WTC11 (cell line): Measurements from ENCODE around the gene IMP3. TPM values are rescaled to one million over a fixed set of nuclear protein-coding genes. Genes with fewer than 3 reads are reported as not detected.

ENCODE experiments used
- ATAC-seq: fragments of 200-7000 bp; cut with Tn5 transposase; 2 replicates; pipeline ENCODE4 v1.10.0; 2021; ENCODE audit warnings: mild to moderate bottlenecking, moderate library complexity
- CTCF ChIA-PET: fragments of 300-600 bp; sonication (Branson Sonifier 250); formaldehyde crosslinking; loops from one replicate; lab custom pipeline; 2021; ENCODE audit warnings: antibody characterized with exemption; lab: Charles Lee
- POLR2A ChIA-PET: fragments of 350-600 bp; sonication (Branson Sonifier 250); formaldehyde crosslinking; loops from one replicate; lab custom pipeline; 2021; ENCODE audit warnings: antibody characterized with exemption; lab: Charles Lee
- DNase-seq: peaks from one replicate; pipeline ENCODE4 v3.0.0; 2021; ENCODE audit warnings: low spot score
- H3K27ac Mint-ChIP-seq: 2 replicates; pipeline ENCODE4 v1.8.0; 2021; ENCODE audit warnings: mixed read lengths
- H3K27me3 Mint-ChIP-seq: 2 replicates; pipeline ENCODE4 v1.8.0; 2021; ENCODE audit warnings: low read depth, mild to moderate bottlenecking, moderate library complexity, mixed read lengths
- H3K36me3 Mint-ChIP-seq: 2 replicates; pipeline ENCODE4 v1.8.0; 2021; ENCODE audit warnings: mixed read lengths
- H3K4me1 Mint-ChIP-seq: 2 replicates; pipeline ENCODE4 v1.8.0; 2022; ENCODE audit warnings: mixed read lengths
- H3K4me3 Mint-ChIP-seq: 2 replicates; pipeline ENCODE4 v1.8.0; 2021; ENCODE audit warnings: mild to moderate bottlenecking, moderate library complexity, mixed read lengths
- H3K9me3 Mint-ChIP-seq: 2 replicates; pipeline ENCODE4 v1.8.0; 2021; ENCODE audit warnings: mixed read lengths
- CREM ChIP-seq: sonication (generic); formaldehyde crosslinking; IDR thresholded peaks from 2 replicates; pipeline ENCODE4 v1.8.1; 2022; ENCODE audit warnings: mild to moderate bottlenecking, missing genetic modification reagents, moderate library complexity
- FOXK1 ChIP-seq: sonication (generic); formaldehyde crosslinking; IDR thresholded peaks from 2 replicates; pipeline ENCODE4 v1.8.0; 2022; ENCODE audit warnings: mild to moderate bottlenecking, moderate library complexity, missing genetic modification reagents
- FOXP1 ChIP-seq: sonication (generic); formaldehyde crosslinking; IDR thresholded peaks from 2 replicates; pipeline ENCODE4 v1.8.0; 2022; ENCODE audit warnings: missing genetic modification reagents, mild to moderate bottlenecking, moderate library complexity, borderline replicate concordance
- PRRX2 ChIP-seq: fragments of 250-450 bp; sonication (Bioruptor Pico); IDR thresholded peaks from 2 replicates; pipeline ENCODE4 v1.8.0; 2021; ENCODE audit warnings: mild to moderate bottlenecking
- RELA ChIP-seq: sonication (generic); formaldehyde crosslinking; IDR thresholded peaks from 2 replicates; pipeline ENCODE4 v1.8.1; 2022; ENCODE audit warnings: missing genetic modification reagents, mild to moderate bottlenecking, borderline replicate concordance
- SMAD4 ChIP-seq: sonication (generic); formaldehyde crosslinking; IDR thresholded peaks from 2 replicates; pipeline ENCODE4 v1.8.0; 2022; ENCODE audit warnings: mild to moderate bottlenecking, missing genetic modification reagents
- ZNF121 ChIP-seq: sonication (generic); formaldehyde crosslinking; IDR thresholded peaks from 2 replicates; pipeline ENCODE4 v1.8.0; 2023; ENCODE audit warnings: missing genetic modification reagents
- ZNF232 ChIP-seq: sonication (generic); formaldehyde crosslinking; IDR thresholded peaks from 2 replicates; pipeline ENCODE4 v1.8.0; 2022; ENCODE audit warnings: mild to moderate bottlenecking, missing genetic modification reagents
- ZNF396 ChIP-seq: fragments of 250-450 bp; sonication (Bioruptor Pico); IDR thresholded peaks from 2 replicates; pipeline ENCODE4 v1.8.0; 2021; ENCODE audit warnings: mild to moderate bottlenecking, moderate library complexity, borderline replicate concordance
- ZNF423 ChIP-seq: fragments of 250-450 bp; sonication (Bioruptor Pico); IDR thresholded peaks from 2 replicates; pipeline ENCODE4 v2.1.2; 2022; ENCODE audit warnings: mild to moderate bottlenecking, moderate library complexity
- ZNF671 ChIP-seq: fragments of 250-450 bp; sonication (Bioruptor Pico); IDR thresholded peaks from 2 replicates; pipeline ENCODE4 v1.8.0; 2021; ENCODE audit warnings: mild to moderate bottlenecking
- total RNA-seq: library from RNA; stranded (reverse); gene quantifications from 3 replicates; pipeline ENCODE4 v1.2.3, GENCODE V29; 2021
- TF ChIP-seq, protein P1 (sequence below): sonication (generic); formaldehyde crosslinking; IDR thresholded peaks from 2 replicates; pipeline ENCODE4 v1.8.1; 2022; ENCODE audit warnings: low read depth, missing genetic modification reagents, borderline replicate concordance
- TF ChIP-seq, protein P2 (sequence below): sonication (generic); formaldehyde crosslinking; IDR thresholded peaks from 2 replicates; pipeline ENCODE4 v1.8.1; 2023; ENCODE audit warnings: mild to moderate bottlenecking, missing genetic modification reagents
- TF ChIP-seq, protein P3 (sequence below): sonication (generic); formaldehyde crosslinking; IDR thresholded peaks from 2 replicates; pipeline ENCODE4 v1.8.1; 2022; ENCODE audit warnings: mild to moderate bottlenecking, moderate library complexity, missing genetic modification reagents
- TF ChIP-seq, protein P4 (sequence below): sonication (generic); formaldehyde crosslinking; IDR thresholded peaks from 2 replicates; pipeline ENCODE4 v1.8.1; 2023; ENCODE audit warnings: mild to moderate bottlenecking, missing genetic modification reagents, moderate library complexity
- TF ChIP-seq, protein P5 (sequence below): sonication (generic); formaldehyde crosslinking; IDR thresholded peaks from 2 replicates; pipeline ENCODE4 v1.8.0; 2022; ENCODE audit warnings: mild to moderate bottlenecking, missing genetic modification reagents
- TF ChIP-seq, protein P6 (sequence below): sonication (generic); formaldehyde crosslinking; IDR thresholded peaks from 2 replicates; pipeline ENCODE4 v1.8.0; 2023; ENCODE audit warnings: missing genetic modification reagents, mild to moderate bottlenecking, borderline replicate concordance
- TF ChIP-seq, protein P7 (sequence below): fragments of 250-450 bp; sonication (Bioruptor Pico); IDR thresholded peaks from 2 replicates; pipeline ENCODE4 v1.9.0; 2021; ENCODE audit warnings: mild to moderate bottlenecking

Gene IMP3
- total RNA-seq, 1 experiment from 2014 or later = 107 TPM

DNA sequence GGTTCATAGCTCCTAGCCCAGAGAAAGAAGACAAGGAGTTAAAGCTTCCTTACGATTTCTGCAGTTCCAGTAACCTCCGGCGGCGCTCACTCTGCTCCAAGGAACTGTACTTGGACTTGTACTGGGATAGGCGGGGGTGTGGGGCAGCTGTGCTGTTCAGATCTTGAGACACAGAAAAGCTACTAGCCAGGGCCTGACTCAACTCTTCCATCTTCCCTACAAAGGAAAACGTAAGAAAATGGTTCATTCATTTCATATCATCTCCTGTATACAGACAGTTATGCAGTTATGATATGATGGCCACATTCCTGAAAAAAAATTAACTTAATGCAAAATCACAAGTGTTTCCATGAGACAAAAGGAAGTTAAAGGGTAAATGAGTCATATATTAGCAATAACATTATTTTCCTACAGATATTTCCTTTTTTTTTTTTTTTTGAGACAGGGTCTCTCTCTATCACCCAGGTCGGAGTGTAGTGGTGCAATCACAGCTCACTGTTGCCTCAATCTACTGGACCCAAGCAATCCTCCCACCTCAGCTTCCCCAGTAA is 19.1 kb downstream of the IMP3 start (continued):
- TF ChIP-seq, protein P1, sequence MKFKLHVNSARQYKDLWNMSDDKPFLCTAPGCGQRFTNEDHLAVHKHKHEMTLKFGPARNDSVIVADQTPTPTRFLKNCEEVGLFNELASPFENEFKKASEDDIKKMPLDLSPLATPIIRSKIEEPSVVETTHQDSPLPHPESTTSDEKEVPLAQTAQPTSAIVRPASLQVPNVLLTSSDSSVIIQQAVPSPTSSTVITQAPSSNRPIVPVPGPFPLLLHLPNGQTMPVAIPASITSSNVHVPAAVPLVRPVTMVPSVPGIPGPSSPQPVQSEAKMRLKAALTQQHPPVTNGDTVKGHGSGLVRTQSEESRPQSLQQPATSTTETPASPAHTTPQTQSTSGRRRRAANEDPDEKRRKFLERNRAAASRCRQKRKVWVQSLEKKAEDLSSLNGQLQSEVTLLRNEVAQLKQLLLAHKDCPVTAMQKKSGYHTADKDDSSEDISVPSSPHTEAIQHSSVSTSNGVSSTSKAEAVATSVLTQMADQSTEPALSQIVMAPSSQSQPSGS (CRISPR knock-in tag) = no peak
- TF ChIP-seq ZNF671 (CRISPR knock-in tag) (no peak), RELA (no peak), CREM (CRISPR knock-in tag) (no peak), ZNF396 (CRISPR knock-in tag) (no peak), ZNF423 (no peak), SMAD4 (CRISPR knock-in tag) (no peak), PRRX2 (no peak)
- TF ChIP-seq, protein P2, sequence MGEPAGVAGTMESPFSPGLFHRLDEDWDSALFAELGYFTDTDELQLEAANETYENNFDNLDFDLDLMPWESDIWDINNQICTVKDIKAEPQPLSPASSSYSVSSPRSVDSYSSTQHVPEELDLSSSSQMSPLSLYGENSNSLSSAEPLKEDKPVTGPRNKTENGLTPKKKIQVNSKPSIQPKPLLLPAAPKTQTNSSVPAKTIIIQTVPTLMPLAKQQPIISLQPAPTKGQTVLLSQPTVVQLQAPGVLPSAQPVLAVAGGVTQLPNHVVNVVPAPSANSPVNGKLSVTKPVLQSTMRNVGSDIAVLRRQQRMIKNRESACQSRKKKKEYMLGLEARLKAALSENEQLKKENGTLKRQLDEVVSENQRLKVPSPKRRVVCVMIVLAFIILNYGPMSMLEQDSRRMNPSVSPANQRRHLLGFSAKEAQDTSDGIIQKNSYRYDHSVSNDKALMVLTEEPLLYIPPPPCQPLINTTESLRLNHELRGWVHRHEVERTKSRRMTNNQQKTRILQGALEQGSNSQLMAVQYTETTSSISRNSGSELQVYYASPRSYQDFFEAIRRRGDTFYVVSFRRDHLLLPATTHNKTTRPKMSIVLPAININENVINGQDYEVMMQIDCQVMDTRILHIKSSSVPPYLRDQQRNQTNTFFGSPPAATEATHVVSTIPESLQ (CRISPR knock-in tag) = no peak
- TF ChIP-seq, protein P3, sequence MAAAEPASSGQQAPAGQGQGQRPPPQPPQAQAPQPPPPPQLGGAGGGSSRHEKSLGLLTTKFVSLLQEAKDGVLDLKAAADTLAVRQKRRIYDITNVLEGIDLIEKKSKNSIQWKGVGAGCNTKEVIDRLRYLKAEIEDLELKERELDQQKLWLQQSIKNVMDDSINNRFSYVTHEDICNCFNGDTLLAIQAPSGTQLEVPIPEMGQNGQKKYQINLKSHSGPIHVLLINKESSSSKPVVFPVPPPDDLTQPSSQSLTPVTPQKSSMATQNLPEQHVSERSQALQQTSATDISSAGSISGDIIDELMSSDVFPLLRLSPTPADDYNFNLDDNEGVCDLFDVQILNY (CRISPR knock-in tag) = no peak
- TF ChIP-seq, all 79 proteins: peak for 0

DNA sequence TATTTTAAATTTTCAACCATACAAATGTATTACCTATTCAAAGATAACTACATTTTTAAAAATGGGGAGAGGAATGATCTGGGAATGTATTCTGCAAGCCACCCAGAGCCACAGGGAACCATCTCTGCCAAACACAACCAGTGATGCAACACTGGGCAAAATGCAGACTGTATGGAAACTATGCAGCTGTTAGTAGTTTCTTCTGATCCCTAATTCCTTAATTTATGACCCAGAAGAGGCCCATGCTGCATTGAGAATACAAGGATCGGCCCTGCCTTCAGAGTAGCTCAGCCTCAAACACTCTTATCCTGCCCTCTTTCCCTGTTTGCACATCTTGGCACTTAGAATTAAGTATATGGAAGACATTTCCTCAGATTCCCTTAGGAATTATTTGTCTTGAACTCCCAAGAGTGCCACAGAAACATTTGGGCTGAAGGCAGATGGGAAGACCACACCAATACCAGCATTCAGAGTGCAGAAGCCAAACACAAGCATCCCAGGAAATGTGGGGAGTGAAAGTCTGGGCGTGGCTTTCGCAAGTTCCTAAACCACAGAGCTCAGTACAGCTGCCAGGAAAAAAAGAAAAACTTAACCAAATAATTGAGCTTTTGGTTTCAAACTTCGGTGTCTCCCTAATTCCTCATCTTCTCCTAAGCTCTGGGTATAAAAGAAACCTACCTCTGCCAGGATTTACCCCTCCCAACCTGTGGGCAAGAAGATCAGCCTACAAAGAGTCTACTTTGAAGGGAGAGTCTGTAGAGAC is 19.8 kb downstream of the IMP3 start:
- H3K4me3 Mint-ChIP-seq = no peak overlapping the region
- POLR2A ChIA-PET = interaction anchor here (0.6 kb wide), 1 partner anchor 39 kb away, joined by 4 read pairs; no protein-coding TSS in a partner anchor
- TF ChIP-seq, protein P2 (CRISPR knock-in tag) = no peak
- TF ChIP-seq, protein P4, sequence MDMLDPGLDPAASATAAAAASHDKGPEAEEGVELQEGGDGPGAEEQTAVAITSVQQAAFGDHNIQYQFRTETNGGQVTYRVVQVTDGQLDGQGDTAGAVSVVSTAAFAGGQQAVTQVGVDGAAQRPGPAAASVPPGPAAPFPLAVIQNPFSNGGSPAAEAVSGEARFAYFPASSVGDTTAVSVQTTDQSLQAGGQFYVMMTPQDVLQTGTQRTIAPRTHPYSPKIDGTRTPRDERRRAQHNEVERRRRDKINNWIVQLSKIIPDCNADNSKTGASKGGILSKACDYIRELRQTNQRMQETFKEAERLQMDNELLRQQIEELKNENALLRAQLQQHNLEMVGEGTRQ (CRISPR knock-in tag) = no peak
- TF ChIP-seq, protein P5, sequence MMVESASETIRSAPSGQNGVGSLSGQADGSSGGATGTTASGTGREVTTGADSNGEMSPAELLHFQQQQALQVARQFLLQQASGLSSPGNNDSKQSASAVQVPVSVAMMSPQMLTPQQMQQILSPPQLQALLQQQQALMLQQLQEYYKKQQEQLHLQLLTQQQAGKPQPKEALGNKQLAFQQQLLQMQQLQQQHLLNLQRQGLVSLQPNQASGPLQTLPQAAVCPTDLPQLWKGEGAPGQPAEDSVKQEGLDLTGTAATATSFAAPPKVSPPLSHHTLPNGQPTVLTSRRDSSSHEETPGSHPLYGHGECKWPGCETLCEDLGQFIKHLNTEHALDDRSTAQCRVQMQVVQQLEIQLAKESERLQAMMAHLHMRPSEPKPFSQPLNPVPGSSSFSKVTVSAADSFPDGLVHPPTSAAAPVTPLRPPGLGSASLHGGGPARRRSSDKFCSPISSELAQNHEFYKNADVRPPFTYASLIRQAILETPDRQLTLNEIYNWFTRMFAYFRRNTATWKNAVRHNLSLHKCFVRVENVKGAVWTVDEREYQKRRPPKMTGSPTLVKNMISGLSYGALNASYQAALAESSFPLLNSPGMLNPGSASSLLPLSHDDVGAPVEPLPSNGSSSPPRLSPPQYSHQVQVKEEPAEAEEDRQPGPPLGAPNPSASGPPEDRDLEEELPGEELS (CRISPR knock-in tag) = no peak
- TF ChIP-seq FOXP1 = no peak
- TF ChIP-seq ZNF232 (CRISPR knock-in tag) = no peak
- no peak for TF ChIP-seq ZNF121 (CRISPR knock-in tag)
- TF ChIP-seq, protein P6, sequence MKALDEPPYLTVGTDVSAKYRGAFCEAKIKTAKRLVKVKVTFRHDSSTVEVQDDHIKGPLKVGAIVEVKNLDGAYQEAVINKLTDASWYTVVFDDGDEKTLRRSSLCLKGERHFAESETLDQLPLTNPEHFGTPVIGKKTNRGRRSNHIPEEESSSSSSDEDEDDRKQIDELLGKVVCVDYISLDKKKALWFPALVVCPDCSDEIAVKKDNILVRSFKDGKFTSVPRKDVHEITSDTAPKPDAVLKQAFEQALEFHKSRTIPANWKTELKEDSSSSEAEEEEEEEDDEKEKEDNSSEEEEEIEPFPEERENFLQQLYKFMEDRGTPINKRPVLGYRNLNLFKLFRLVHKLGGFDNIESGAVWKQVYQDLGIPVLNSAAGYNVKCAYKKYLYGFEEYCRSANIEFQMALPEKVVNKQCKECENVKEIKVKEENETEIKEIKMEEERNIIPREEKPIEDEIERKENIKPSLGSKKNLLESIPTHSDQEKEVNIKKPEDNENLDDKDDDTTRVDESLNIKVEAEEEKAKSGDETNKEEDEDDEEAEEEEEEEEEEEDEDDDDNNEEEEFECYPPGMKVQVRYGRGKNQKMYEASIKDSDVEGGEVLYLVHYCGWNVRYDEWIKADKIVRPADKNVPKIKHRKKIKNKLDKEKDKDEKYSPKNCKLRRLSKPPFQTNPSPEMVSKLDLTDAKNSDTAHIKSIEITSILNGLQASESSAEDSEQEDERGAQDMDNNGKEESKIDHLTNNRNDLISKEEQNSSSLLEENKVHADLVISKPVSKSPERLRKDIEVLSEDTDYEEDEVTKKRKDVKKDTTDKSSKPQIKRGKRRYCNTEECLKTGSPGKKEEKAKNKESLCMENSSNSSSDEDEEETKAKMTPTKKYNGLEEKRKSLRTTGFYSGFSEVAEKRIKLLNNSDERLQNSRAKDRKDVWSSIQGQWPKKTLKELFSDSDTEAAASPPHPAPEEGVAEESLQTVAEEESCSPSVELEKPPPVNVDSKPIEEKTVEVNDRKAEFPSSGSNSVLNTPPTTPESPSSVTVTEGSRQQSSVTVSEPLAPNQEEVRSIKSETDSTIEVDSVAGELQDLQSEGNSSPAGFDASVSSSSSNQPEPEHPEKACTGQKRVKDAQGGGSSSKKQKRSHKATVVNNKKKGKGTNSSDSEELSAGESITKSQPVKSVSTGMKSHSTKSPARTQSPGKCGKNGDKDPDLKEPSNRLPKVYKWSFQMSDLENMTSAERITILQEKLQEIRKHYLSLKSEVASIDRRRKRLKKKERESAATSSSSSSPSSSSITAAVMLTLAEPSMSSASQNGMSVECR (CRISPR knock-in tag) = no peak
- TF ChIP-seq, protein P7, sequence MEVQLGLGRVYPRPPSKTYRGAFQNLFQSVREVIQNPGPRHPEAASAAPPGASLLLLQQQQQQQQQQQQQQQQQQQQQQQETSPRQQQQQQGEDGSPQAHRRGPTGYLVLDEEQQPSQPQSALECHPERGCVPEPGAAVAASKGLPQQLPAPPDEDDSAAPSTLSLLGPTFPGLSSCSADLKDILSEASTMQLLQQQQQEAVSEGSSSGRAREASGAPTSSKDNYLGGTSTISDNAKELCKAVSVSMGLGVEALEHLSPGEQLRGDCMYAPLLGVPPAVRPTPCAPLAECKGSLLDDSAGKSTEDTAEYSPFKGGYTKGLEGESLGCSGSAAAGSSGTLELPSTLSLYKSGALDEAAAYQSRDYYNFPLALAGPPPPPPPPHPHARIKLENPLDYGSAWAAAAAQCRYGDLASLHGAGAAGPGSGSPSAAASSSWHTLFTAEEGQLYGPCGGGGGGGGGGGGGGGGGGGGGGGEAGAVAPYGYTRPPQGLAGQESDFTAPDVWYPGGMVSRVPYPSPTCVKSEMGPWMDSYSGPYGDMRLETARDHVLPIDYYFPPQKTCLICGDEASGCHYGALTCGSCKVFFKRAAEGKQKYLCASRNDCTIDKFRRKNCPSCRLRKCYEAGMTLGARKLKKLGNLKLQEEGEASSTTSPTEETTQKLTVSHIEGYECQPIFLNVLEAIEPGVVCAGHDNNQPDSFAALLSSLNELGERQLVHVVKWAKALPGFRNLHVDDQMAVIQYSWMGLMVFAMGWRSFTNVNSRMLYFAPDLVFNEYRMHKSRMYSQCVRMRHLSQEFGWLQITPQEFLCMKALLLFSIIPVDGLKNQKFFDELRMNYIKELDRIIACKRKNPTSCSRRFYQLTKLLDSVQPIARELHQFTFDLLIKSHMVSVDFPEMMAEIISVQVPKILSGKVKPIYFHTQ = no peak
- TF ChIP-seq FOXK1 (CRISPR knock-in tag) = no peak

More for the DNA sequence above, 19.8 kb downstream of the IMP3 start:
- Mint-ChIP-seq H3K36me3 (peaks cover 31% of the 10 kb centered on the region), H3K4me1 (no peaks in the 10 kb centered on the region), H3K27me3 (no peaks in the 10 kb centered on the region), H3K9me3 (no peaks in the 10 kb centered on the region), H3K27ac (no peak overlapping the region)
- CTCF ChIA-PET = interaction anchor here (0.6 to 1.6 kb wide), 3 partner anchors 66 to 121 kb away, joined by 3 to 4 read pairs (median 4); no protein-coding TSS in a partner anchor
- DNase-seq = no peak
- ATAC-seq = no peak
